Measurements from ENCODE around the gene ZNF804A. TPM values are rescaled to one million over a fixed set of nuclear protein-coding genes. Genes with fewer than 3 reads are reported as not detected.

The ZNF804A gene
- total RNA-seq, 1 donor from 2014 or later = 23.1 TPM

DNA sequence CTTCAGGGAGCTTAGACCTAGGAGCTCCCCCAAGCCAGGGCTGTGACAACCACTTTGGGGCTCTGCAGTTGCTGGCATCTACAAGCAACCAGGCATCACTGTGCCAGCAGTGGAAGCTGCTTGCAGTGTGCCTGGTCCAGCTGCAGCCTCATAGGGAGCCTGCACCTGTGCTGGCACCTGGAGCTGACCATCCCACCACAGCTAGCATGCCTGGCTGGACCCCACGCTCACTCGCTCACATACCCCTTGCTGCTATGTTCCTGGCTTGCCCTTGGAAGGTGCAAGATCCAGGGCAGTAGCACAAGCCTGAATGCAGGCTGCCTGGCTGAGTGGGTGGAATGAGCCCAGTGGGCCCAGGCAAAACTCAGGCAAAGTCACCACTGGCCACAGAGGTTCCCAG, 82.5 kb downstream of the ZNF804A start:
- H3K4me1 Mint-ChIP-seq (ENCODE audit: low read depth, unreplicated experiment) = peaks cover 2% of the 10 kb centered on the region
- no peak overlapping the region for H3K27ac Mint-ChIP-seq (ENCODE audit: unreplicated experiment)
- peaks cover 2% of the 10 kb centered on the region for H3K27me3 Mint-ChIP-seq (ENCODE audit: unreplicated experiment)
- TF ChIP-seq, protein P1, sequence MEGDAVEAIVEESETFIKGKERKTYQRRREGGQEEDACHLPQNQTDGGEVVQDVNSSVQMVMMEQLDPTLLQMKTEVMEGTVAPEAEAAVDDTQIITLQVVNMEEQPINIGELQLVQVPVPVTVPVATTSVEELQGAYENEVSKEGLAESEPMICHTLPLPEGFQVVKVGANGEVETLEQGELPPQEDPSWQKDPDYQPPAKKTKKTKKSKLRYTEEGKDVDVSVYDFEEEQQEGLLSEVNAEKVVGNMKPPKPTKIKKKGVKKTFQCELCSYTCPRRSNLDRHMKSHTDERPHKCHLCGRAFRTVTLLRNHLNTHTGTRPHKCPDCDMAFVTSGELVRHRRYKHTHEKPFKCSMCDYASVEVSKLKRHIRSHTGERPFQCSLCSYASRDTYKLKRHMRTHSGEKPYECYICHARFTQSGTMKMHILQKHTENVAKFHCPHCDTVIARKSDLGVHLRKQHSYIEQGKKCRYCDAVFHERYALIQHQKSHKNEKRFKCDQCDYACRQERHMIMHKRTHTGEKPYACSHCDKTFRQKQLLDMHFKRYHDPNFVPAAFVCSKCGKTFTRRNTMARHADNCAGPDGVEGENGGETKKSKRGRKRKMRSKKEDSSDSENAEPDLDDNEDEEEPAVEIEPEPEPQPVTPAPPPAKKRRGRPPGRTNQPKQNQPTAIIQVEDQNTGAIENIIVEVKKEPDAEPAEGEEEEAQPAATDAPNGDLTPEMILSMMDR (IDR thresholded peaks at IDR 0.05; ENCODE audit: partially characterized antibody, unreplicated experiment) = no peak
- H3K36me3 Mint-ChIP-seq (ENCODE audit: unreplicated experiment) = peaks cover 15% of the 10 kb centered on the region
- DNase-seq = no peak
- H3K4me3 Mint-ChIP-seq (ENCODE audit: unreplicated experiment) = no peak overlapping the region
- peaks cover 12% of the 10 kb centered on the region for H3K9me3 Mint-ChIP-seq (ENCODE audit: unreplicated experiment)

DNA sequence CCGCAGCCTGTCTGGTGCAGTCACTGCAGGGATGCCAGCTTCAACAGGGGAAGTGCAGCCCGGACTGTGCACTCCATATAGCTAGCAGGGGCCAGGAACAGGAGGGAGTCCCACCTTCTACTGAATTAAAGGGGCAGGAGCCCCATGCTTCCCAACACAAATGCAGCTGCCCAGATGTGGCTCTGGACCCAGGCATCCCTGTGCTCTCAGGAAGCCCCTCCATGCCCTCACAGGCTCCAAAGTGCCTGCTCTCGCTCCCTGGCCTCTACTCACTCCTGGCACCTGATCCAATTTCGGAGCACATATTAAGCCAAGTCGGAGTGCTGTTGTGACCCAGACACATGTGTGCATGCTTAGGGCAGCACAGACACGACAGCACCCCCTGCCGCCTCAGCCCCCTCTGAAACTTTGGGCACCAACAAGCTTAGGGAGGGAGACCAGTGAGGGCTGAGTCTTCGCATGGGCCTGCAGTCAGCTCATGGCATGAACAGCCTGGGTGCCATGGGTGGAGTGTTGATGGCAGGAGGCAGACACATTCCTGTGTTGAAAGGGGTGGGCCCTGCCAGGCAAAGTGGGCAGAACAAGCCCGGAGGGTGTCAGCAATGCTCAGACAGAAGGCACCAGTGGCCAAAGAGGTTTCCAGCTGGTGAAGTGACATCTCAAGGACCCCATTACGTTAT, 83.5 kb downstream of the ZNF804A start:
- H3K36me3 Mint-ChIP-seq (ENCODE audit: unreplicated experiment) = peaks cover 21% of the 10 kb centered on the region
- no peak overlapping the region for H3K27ac Mint-ChIP-seq (ENCODE audit: unreplicated experiment)
- H3K9me3 Mint-ChIP-seq (ENCODE audit: unreplicated experiment) = peaks cover 12% of the 10 kb centered on the region
- DNase-seq = no peak
- no peak overlapping the region for H3K4me3 Mint-ChIP-seq (ENCODE audit: unreplicated experiment)
- H3K4me1 Mint-ChIP-seq (ENCODE audit: low read depth, unreplicated experiment) = peaks cover 8% of the 10 kb centered on the region
- peaks cover 2% of the 10 kb centered on the region for H3K27me3 Mint-ChIP-seq (ENCODE audit: unreplicated experiment)
- TF ChIP-seq, protein P1 (IDR thresholded peaks at IDR 0.05; ENCODE audit: partially characterized antibody, unreplicated experiment) = no peak

DNA sequence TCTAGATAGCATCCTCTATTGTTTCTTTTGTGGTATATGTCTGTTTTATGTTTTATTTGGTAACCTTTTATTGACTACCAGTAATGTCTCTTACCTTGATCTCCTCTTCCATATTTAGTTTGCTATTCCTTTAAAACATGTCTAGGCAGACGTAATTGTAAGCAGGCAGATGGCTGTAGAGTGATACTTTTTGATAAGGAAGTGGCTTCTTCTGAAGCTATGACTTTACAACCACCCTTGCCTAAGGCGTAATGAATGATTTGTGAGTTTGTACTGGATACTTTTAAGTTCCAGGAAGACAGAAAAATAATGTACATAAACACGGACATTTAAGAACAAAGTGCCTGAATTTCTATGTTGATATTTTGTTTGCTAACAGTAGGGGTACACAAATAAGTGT, 85.6 kb downstream of the ZNF804A start:
- Mint-ChIP-seq H3K4me3 (ENCODE audit: unreplicated experiment) (no peak overlapping the region), H3K27ac (ENCODE audit: unreplicated experiment) (no peak overlapping the region), H3K27me3 (ENCODE audit: unreplicated experiment) (peaks cover 2% of the 10 kb centered on the region), H3K36me3 (ENCODE audit: unreplicated experiment) (peaks cover 15% of the 10 kb centered on the region), H3K9me3 (ENCODE audit: unreplicated experiment) (peaks cover 10% of the 10 kb centered on the region), H3K4me1 (ENCODE audit: low read depth, unreplicated experiment) (peaks cover 12% of the 10 kb centered on the region)
- TF ChIP-seq, protein P1 (IDR thresholded peaks at IDR 0.05; ENCODE audit: partially characterized antibody, unreplicated experiment) = no peak
- DNase-seq = no peak

DNA sequence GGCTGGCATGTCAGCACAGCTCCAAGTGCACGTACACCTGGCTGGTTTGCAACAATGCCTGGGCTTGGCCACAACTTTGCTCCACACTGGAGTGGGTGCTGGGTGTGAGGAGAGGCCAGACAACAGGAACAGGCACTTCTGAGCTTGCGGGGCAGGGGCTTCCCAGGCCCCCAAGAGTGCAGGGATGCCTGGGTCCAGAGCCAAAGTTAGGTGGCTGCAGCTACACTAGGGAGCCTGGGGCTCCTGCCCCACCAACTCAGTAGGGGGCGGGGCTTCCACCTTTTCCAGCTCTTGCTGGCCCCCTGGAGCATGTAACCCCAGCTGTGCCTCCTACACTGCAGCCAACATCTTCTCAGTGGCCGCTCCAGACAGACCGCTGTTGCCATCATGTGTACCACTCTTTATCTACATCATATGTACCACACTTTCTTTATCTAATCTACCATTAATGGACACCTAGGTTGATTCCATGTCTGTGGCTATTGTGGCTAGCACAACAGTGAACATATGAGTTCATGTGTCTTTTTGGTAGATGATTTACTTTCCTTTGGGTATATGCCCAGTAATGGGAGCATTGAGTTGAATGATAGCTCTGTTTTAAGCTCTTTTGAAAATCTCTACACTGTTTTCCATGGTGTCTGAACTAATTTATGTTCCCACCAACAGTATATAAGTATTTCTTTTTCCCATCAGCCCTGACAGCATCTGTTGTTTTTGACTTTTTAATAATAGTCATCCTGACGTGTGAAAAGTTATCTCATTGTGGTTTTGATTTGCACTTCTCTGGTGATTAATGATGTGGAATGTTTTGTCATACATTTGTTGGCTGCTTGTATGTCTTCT, 87.9 kb downstream of the ZNF804A start:
- DNase-seq = no peak
- peaks cover 22% of the 10 kb centered on the region for H3K4me1 Mint-ChIP-seq (ENCODE audit: low read depth, unreplicated experiment)
- no peak overlapping the region for H3K4me3 Mint-ChIP-seq (ENCODE audit: unreplicated experiment)
- TF ChIP-seq, protein P1 (IDR thresholded peaks at IDR 0.05; ENCODE audit: partially characterized antibody, unreplicated experiment) = no peak
- peaks cover 1% of the 10 kb centered on the region for H3K9me3 Mint-ChIP-seq (ENCODE audit: unreplicated experiment)
- H3K36me3 Mint-ChIP-seq (ENCODE audit: unreplicated experiment) = peaks cover 6% of the 10 kb centered on the region
- peaks cover 2% of the 10 kb centered on the region for H3K27me3 Mint-ChIP-seq (ENCODE audit: unreplicated experiment)
- H3K27ac Mint-ChIP-seq (ENCODE audit: unreplicated experiment) = no peak overlapping the region

DNA sequence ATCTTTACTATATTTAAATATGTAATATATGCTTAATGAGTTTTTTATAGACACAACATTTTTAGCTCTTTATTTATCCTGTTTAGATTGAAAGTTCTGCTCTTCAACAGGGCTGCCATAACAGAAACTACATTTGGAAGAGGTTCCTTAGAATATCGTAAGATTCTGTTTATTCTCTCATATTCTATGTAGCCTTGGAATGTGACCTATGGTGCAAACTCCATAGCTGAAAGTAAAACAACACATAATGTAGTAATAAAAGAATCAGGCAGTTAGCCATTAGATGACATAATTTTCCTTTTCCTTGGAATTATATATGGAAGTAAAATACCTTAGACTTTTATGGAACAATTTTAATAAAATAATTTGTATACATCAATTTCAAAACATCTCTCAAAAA, 91.3 kb downstream of the ZNF804A start:
- Mint-ChIP-seq H3K27me3 (ENCODE audit: unreplicated experiment) (peaks cover 2% of the 10 kb centered on the region), H3K4me1 (ENCODE audit: low read depth, unreplicated experiment) (peaks cover 25% of the 10 kb centered on the region), H3K9me3 (ENCODE audit: unreplicated experiment) (peaks cover 10% of the 10 kb centered on the region), H3K36me3 (ENCODE audit: unreplicated experiment) (peaks cover 6% of the 10 kb centered on the region), H3K4me3 (ENCODE audit: unreplicated experiment) (no peak overlapping the region), H3K27ac (ENCODE audit: unreplicated experiment) (no peak overlapping the region)
- TF ChIP-seq, protein P1 (IDR thresholded peaks at IDR 0.05; ENCODE audit: partially characterized antibody, unreplicated experiment) = no peak
- no peak for DNase-seq

Measured in glutamatergic neuron (in vitro differentiated cells).